ENCODE measurements around the gene LYSMD4.
"Not testable (repeated sequence)": the region's sequence is repeated elsewhere in the genome, so short reads cannot be mapped to it uniquely, and the experiment has no call there.

The LYSMD4 gene

DNA sequence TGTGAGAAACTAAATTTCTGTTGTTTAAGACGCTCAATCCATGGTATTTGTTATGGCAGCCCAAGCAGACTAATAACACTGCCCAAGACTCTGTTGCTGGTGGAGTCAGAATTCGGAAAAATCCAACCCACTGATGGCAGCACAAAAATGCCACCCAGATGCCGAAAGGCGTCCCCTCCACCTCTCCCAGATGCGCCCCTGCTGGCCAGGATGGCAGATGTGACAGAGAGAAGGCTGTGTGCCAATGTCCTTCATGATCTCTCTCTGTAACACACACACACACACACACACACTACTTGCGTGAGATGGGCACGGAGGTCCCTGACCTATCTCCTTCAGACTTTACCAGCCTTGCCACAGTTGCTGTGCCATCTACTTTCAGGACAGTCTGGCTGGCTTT is 10.9 kb upstream of the LYSMD4 start:
- no peak overlapping the region for H3K4me3 ChIP-seq (ENCODE audit: low read depth, low read length)

DNA sequence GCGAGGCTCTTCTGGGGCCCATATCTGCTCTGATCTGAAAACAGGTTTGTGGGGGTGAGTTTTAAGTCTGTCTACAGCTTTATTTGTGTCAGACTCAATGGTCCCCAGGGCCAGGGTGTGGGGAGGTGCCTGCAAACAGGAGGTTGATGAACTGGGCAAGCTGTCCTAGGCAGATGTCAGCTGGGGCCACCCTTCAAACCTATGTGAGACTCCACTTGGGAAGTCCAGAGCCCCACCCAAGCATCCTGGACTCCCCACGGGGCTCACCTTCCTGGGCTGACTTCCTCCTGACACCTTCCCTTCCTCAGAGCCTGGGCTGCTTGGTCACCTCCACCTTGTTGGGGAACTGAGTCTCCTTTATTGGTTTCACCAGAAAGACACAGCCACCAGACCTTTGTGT is 8.6 kb upstream of the LYSMD4 start:
- TF ChIP-seq, protein P1, sequence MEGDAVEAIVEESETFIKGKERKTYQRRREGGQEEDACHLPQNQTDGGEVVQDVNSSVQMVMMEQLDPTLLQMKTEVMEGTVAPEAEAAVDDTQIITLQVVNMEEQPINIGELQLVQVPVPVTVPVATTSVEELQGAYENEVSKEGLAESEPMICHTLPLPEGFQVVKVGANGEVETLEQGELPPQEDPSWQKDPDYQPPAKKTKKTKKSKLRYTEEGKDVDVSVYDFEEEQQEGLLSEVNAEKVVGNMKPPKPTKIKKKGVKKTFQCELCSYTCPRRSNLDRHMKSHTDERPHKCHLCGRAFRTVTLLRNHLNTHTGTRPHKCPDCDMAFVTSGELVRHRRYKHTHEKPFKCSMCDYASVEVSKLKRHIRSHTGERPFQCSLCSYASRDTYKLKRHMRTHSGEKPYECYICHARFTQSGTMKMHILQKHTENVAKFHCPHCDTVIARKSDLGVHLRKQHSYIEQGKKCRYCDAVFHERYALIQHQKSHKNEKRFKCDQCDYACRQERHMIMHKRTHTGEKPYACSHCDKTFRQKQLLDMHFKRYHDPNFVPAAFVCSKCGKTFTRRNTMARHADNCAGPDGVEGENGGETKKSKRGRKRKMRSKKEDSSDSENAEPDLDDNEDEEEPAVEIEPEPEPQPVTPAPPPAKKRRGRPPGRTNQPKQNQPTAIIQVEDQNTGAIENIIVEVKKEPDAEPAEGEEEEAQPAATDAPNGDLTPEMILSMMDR (IDR thresholded peaks at IDR 0.05; ENCODE audit: insufficient read depth, low read length, missing control alignments) = no peak
- ChIA-PET POLR2A (no interaction called here), CTCF (interaction anchor here (1.2 to 4.5 kb wide), 2 partner anchors 14 to 38 kb away, joined by 6 to 37 read pairs; no protein-coding TSS in a partner anchor)
- H3K4me3 ChIP-seq (ENCODE audit: low read depth, low read length) = no peak overlapping the region
- no peak for DNase-seq (ENCODE audit: low read depth, low spot score)

More for the DNA sequence above, 10.9 kb upstream of the LYSMD4 start:
- ChIA-PET POLR2A (no interaction called here), CTCF (interaction anchor here (1.2 kb wide), 1 partner anchor 24 kb away, joined by 3 read pairs; no protein-coding TSS in a partner anchor)
- TF ChIP-seq, protein P1 (IDR thresholded peaks at IDR 0.05; ENCODE audit: insufficient read depth, low read length, missing control alignments) = no peak
- no peak for DNase-seq (ENCODE audit: low read depth, low spot score)

DNA sequence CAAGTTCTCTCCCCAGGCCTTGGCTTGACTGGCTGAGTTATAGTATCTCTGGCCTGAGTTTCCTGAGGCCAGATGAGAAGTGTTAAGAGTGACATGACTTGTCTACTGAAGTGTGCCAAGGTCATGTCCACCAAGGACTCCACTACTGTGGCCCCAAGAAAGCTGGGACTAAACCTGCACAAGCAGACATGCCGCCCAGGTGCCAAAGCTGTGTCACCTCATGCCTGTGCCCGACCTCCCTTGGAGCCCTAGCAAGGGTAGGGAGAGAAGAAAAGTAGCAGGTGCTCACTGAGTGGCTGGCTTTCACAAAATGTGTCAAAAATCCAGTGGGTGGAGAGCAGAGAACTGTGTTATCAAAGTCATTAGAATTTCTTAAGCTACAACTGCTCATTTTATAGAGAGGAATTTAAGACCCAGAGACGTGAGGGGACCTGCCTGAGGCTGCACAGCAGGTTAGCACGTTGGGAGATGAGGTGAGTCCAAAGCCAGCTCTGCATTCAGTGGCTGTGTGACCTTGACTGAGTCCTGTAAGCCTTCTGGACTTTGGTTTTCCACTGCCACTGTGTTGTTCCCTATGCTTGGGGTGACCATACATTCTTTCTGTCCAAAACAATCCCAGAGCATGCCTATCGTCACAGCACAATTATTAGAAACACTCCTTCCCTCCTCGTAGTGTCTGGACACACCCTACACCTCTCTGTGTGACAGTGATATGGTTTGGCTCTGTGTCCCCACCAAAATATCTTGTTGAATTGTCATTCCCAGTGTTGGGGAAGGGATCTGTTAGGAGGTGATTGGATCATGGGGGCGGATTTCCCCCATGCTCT is 5.0 kb upstream of the LYSMD4 start:
- no peak overlapping the region for H3K4me3 ChIP-seq (ENCODE audit: low read depth, low read length)
- DNase-seq (ENCODE audit: low read depth, low spot score) = no peak
- TF ChIP-seq, protein P1 (IDR thresholded peaks at IDR 0.05; ENCODE audit: insufficient read depth, low read length, missing control alignments) = no peak
- ChIA-PET CTCF (interaction anchor here (1.2 to 10.4 kb wide), 2 partner anchors 9 to 16 kb away, joined by 3 to 80 read pairs; no protein-coding TSS in a partner anchor), POLR2A (no interaction called here)

DNA sequence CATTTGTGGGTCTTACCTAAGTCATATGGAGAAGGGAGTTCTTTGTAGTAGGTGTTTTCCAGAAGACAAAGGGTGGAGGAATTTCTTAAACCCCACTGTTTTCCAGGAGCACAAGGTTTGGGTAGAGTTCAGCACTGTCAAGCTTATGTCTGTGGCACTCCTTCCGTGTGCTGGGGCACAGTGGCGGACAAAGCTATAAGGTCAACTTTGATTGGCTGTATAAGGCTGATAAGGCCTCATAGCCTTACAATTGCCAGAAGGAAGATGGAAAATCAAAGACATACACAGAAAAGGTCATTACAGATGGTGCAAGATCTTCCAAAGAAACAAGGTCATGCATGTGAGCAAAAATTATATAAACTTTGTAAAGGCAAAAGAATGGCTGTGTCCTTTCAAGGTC is 3.5 kb upstream of the LYSMD4 start:
- DNase-seq (ENCODE audit: low read depth, low spot score) = no peak
- ChIA-PET CTCF (interaction anchor here (1.5 to 10.4 kb wide), 2 partner anchors 18 to 464 kb away, joined by 3 to 80 read pairs; no protein-coding TSS in a partner anchor), POLR2A (no interaction called here)
- H3K4me3 ChIP-seq (ENCODE audit: low read depth, low read length) = no peak overlapping the region
- TF ChIP-seq, protein P1 (IDR thresholded peaks at IDR 0.05; ENCODE audit: insufficient read depth, low read length, missing control alignments) = no peak

DNA sequence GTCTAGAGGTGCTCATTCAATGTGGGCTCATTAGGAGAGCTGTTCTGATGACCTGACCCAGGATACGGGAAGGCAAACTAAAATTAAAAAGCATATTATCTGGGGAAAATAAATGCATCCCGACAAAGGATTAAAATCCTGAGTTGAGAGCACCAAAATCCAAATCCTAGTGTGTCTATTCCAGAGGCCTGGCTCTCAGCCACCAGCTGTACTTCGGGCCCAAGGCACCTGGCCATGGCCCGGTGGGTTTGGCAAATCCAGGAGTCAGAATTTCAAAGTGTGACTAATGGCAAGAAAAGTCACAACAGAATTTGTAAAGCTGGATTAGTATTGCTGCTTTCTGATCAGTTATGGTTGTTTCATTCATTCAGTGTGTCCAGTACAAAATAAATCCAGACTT is 2.6 kb upstream of the LYSMD4 start:
- no peak overlapping the region for H3K4me3 ChIP-seq (ENCODE audit: low read depth, low read length)
- TF ChIP-seq, protein P1 (IDR thresholded peaks at IDR 0.05; ENCODE audit: insufficient read depth, low read length, missing control alignments) = no peak
- ChIA-PET CTCF (interaction anchor here (0.9 to 10.4 kb wide), 3 partner anchors 19 to 168 kb away, joined by 3 to 80 read pairs (median 3); no protein-coding TSS in a partner anchor), POLR2A (no interaction called here)
- no peak for DNase-seq (ENCODE audit: low read depth, low spot score)

DNA sequence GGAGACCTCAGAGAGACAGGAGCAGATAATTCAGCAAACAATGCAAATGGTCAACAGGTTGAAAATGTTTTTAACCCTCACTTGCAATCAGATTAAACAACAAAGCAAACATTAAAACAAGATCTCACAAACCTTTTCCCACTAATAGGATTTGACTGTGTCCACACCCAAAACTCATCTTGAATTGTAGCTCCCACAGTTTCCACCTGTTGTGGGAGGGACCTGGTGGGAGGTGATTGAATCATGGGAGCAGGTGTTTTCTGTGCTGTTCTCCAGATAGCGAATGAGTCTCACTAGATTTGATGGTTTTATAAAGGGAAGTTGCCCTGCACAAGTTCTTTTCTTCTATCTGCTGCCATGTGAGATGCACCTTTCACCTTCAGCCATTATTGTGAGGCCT is 1.3 kb upstream of the LYSMD4 start:
- no peak overlapping the region for H3K4me3 ChIP-seq (ENCODE audit: low read depth, low read length)
- ChIA-PET POLR2A (no interaction called here), CTCF (interaction anchor here (5.0 to 10.4 kb wide), 2 partner anchors 20 to 462 kb away, joined by 49 to 80 read pairs; no protein-coding TSS in a partner anchor)
- TF ChIP-seq, protein P1 (IDR thresholded peaks at IDR 0.05; ENCODE audit: insufficient read depth, low read length, missing control alignments) = no peak
- no peak for DNase-seq (ENCODE audit: low read depth, low spot score)

DNA sequence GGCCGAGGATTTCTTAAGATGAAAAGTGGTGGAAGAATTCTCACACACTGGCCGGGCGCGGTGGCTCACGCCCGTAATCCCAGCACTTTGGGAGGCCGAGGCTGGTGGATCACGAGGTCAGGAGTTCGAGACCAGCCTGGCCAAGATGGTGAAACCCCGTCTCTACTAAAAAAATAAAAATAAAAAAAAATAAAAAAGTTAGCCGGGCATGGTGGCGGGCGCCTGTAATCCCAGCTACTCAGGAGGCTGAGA is 729 bp upstream of the LYSMD4 start:
- ChIA-PET POLR2A (interaction anchor here (0.6 to 1.4 kb wide), 2 partner anchors 30 to 94 kb away, joined by 3 to 5 read pairs; no protein-coding TSS in a partner anchor), CTCF (interaction anchor here (1.0 to 10.4 kb wide), 4 partner anchors 11 to 461 kb away, joined by 3 to 80 read pairs (median 28); no protein-coding TSS in a partner anchor)
- not testable (repeated sequence) for DNase-seq (ENCODE audit: low read depth, low spot score); H3K4me3 ChIP-seq (ENCODE audit: low read depth, low read length)
